GM12878 (cell line): Measurements from ENCODE around the gene RHOB. TPM values are rescaled to one million over a fixed set of nuclear protein-coding genes. Genes with fewer than 3 reads are reported as not detected.

Experiments used
- ATAC-seq: fragments of 200-7000 bp; cut with Tn5 transposase; 3 replicates; pipeline ENCODE4 v1.9.1; 2020; ENCODE audit warnings: mild to moderate bottlenecking, moderate library complexity
- BruUV-seq: library from RNA; stranded (reverse); fragments of 400-500 nt; replicated peaks from 2 replicates; lab custom pipeline; 2021; lab: Mats Ljungman, UMichigan
- CTCF ChIA-PET: fragments of 300-600 bp; sonication (Branson Sonifier 250); formaldehyde crosslinking; extraction: SDS; loops from one replicate; lab custom pipeline; 2021; ENCODE audit warnings: inconsistent platforms; lab: Yijun Ruan, JAX
- POLR2A ChIA-PET: fragments of 350-600 bp; formaldehyde crosslinking; extraction: SDS; loops from one replicate; lab custom pipeline; 2021; ENCODE audit warnings: inconsistent platforms; lab: Charles Lee
- RAD21 ChIA-PET: fragments of 300-600 bp; sonication (Branson Sonifier 250); formaldehyde crosslinking; loops from one replicate; lab custom pipeline; 2023; ENCODE audit warnings: antibody characterized with exemption; ENCODE audit not compliant: unreplicated experiment; lab: Charles Lee
- SMC1A ChIA-PET: fragments of 300-600 bp; sonication (Branson Sonifier 250); formaldehyde crosslinking; loops from one replicate; lab custom pipeline; 2023; ENCODE audit not compliant: unreplicated experiment, uncharacterized antibody; lab: Charles Lee
- DNase-seq: peaks from one replicate; pipeline ENCODE4 v3.0.0-alpha.2; 2011; ENCODE audit warnings: low read depth, low spot score
- FAIRE-seq: peaks from 3 replicates; lab custom pipeline; 2011; peaks lifted over from hg19 to GRCh38; lab: Jason Lieb, UNC
- H2AFZ ChIP-seq: 2 replicates; pipeline ENCODE4 v1.6.0; 2011; ENCODE audit warnings: low read depth, low read length, control low read depth; ENCODE audit not compliant: control insufficient read depth
- H3K27ac ChIP-seq: 2 replicates; pipeline ENCODE4 v1.5.1; 2011; ENCODE audit warnings: control low read depth; ENCODE audit not compliant: control insufficient read depth, insufficient read depth
- H3K27me3 ChIP-seq, 2 experiments: replicated peaks in 1 of 2; 2 replicates each; pipeline versions ENCODE4 v1.6.0 to v1.6.1; 2011; ENCODE audit warnings: low read length in 1 of 2; ENCODE audit not compliant: control insufficient read depth in 2 of 2, insufficient read depth in 2 of 2
- H3K36me3 ChIP-seq, 2 experiments: 2 replicates each; pipeline ENCODE4 v1.5.1; 2011; ENCODE audit warnings: low read length in 1 of 2; ENCODE audit not compliant: control insufficient read depth in 2 of 2, insufficient read depth in 2 of 2
- H3K4me1 ChIP-seq: 2 replicates; pipeline ENCODE4 v1.6.1; 2011; ENCODE audit warnings: mild to moderate bottlenecking, low read length, moderate library complexity, mixed read lengths; ENCODE audit not compliant: control insufficient read depth, insufficient read depth
- H3K4me2 ChIP-seq: 2 replicates; pipeline ENCODE4 v1.6.0; 2011; ENCODE audit warnings: control low read depth; ENCODE audit not compliant: control insufficient read depth, insufficient read depth
- H3K4me3 ChIP-seq: fragments of 200-600 bp; sonication (generic); 2 replicates; pipeline ENCODE4 v1.5.1; 2016
- H3K79me2 ChIP-seq: 2 replicates; pipeline ENCODE4 v1.6.0; 2011; ENCODE audit warnings: low read length; ENCODE audit not compliant: control insufficient read depth, insufficient read depth
- H3K9ac ChIP-seq: 2 replicates; pipeline ENCODE4 v1.8.0; 2011; ENCODE audit warnings: low read length, control low read depth, mixed read lengths; ENCODE audit not compliant: control insufficient read depth, insufficient read depth
- H3K9me3 ChIP-seq: replicated peaks from 3 replicates; pipeline ENCODE4 v1.5.1; 2011; ENCODE audit warnings: mild to moderate bottlenecking, low read length; ENCODE audit not compliant: control insufficient read depth, insufficient read depth
- H4K20me1 ChIP-seq: 2 replicates; pipeline ENCODE4 v1.6.0; 2011; ENCODE audit not compliant: control insufficient read depth, insufficient read depth
- CHD2 ChIP-seq: IDR thresholded peaks from 2 replicates; pipeline ENCODE4 v1.6.1; 2011; ENCODE audit warnings: low read depth, low read length, improper control_type of control experiment, borderline replicate concordance
- EED ChIP-seq: sonication (generic); IDR thresholded peaks from 2 replicates; pipeline ENCODE4 v1.6.1; 2016; ENCODE audit warnings: antibody characterized with exemption, low read depth
- FOXK2 ChIP-seq: fragments of 450-650 bp; IDR thresholded peaks from 2 replicates; pipeline ENCODE4 v1.6.1; 2017; ENCODE audit warnings: mild to moderate bottlenecking, moderate library complexity
- RCOR1 ChIP-seq: conservative IDR thresholded peaks from 2 replicates; pipeline ENCODE4 v1.6.1; 2012; ENCODE audit warnings: low read depth, low read length, improper control_type of control experiment
- SP1 ChIP-seq: IDR thresholded peaks from one replicate; pipeline ENCODE4 v1.6.1; 2011; ENCODE audit warnings: low read depth, low read length
- ZNF217 ChIP-seq: fragments of 450-650 bp; IDR thresholded peaks from 2 replicates; pipeline ENCODE4 v1.6.1; 2017; ENCODE audit warnings: antibody characterized with exemption, mild to moderate bottlenecking
- ZNF24 ChIP-seq: fragments of 450-650 bp; IDR thresholded peaks from 2 replicates; pipeline ENCODE4 v1.6.1; 2017; ENCODE audit warnings: antibody characterized with exemption, mild to moderate bottlenecking
- ZNF274 ChIP-seq: IDR thresholded peaks from one replicate; pipeline ENCODE4 v1.8.0; 2011; ENCODE audit not compliant: insufficient read length, insufficient read depth
- WGBS: methylation state at CpG from one replicate; pipeline ENCODE4 v1.1.6; 2016; ENCODE audit warnings: low lambda C conversion rate; ENCODE audit not compliant: insufficient replicate concordance, insufficient coverage; ENCODE audit errors: missing lambda C conversion rate; 5-methylcytosine and 5-hydroxymethylcytosine counted together
- in situ Hi-C: fragments of 300-500 bp; cut with MboI; formaldehyde crosslinking; loops from 9 replicates; pipeline ENCODE4 v1.14.3; 2018; ENCODE audit warnings: mixed read lengths
- intact Hi-C: fragments of 100-400 bp; cut with micrococcal nuclease; formaldehyde crosslinking; loops from one replicate; pipeline ENCODE4 v1.14.2; 2022; ENCODE audit not compliant: unreplicated experiment
- polyA plus RNA-seq, 11 experiments: library from polyadenylated mRNA; depleted of rRNA in 4 of 11; unstranded in 6 of 11; stranded (reverse) in 5 of 11; fragments of >200 nt; fragmentation: Nextera tagmentation in 4 of 11; fragmentation: Illumina TruSeq in 1 of 11; extraction: Ambion mirVana in 4 of 11; extraction: Trizol in 1 of 11; gene quantifications; 1 replicate in 1 of 11; 2 replicates in 10 of 11; pipeline versions ENCODE4 v1.2.1 to v1.2.3, GENCODE V29; 2011 to 2016; ENCODE audit warnings: inconsistent platforms in 2 of 11, missing spikeins in 2 of 11, low read depth in 1 of 11
- total RNA-seq, 4 experiments: library from RNA; depleted of rRNA in 3 of 4; stranded (reverse); fragments of >200 nt in 3 of 4; fragmentation: Illumina TruSeq in 1 of 4; extraction: Trizol in 1 of 4; gene quantifications; 2 replicates each; pipeline versions ENCODE4 v1.2.1 to v1.2.3, GENCODE V29; 2013 to 2021
- TF ChIP-seq, protein P1 (sequence below): fragments of 450-650 bp; IDR thresholded peaks from 2 replicates; pipeline ENCODE4 v1.6.1; 2017; ENCODE audit warnings: low read depth, mild to moderate bottlenecking, moderate library complexity
- TF ChIP-seq, protein P2 (sequence below): fragments of 450-650 bp; conservative IDR thresholded peaks from 2 replicates; pipeline ENCODE4 v1.6.1; 2017; ENCODE audit warnings: mild to moderate bottlenecking, moderate library complexity

Gene RHOB
- total and polyA plus RNA-seq, 10 of the 15 experiments (the other 5 are each of a cell fraction or from before 2014, with no cell fraction given) = 0.03 to 4.5 (median 1.2) TPM

- H3K27ac ChIP-seq = no peak overlapping the region
- H3K9me3 ChIP-seq = no peaks in the 10 kb centered on the region
- no peak overlapping the region for H2AFZ ChIP-seq
- no peak overlapping the region for H3K4me2 ChIP-seq
- intact Hi-C loops = no loop called here
- TF ChIP-seq RCOR1 (no peak), FOXK2 (no peak), ZNF274 (no peak), ZNF217 (no peak), ZNF24 (no peak), SP1 (no peak), EED (no peak), CHD2 (no peak)
- TF ChIP-seq, protein P1, sequence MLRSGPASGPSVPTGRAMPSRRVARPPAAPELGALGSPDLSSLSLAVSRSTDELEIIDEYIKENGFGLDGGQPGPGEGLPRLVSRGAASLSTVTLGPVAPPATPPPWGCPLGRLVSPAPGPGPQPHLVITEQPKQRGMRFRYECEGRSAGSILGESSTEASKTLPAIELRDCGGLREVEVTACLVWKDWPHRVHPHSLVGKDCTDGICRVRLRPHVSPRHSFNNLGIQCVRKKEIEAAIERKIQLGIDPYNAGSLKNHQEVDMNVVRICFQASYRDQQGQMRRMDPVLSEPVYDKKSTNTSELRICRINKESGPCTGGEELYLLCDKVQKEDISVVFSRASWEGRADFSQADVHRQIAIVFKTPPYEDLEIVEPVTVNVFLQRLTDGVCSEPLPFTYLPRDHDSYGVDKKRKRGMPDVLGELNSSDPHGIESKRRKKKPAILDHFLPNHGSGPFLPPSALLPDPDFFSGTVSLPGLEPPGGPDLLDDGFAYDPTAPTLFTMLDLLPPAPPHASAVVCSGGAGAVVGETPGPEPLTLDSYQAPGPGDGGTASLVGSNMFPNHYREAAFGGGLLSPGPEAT = no peak
- TF ChIP-seq, protein P2, sequence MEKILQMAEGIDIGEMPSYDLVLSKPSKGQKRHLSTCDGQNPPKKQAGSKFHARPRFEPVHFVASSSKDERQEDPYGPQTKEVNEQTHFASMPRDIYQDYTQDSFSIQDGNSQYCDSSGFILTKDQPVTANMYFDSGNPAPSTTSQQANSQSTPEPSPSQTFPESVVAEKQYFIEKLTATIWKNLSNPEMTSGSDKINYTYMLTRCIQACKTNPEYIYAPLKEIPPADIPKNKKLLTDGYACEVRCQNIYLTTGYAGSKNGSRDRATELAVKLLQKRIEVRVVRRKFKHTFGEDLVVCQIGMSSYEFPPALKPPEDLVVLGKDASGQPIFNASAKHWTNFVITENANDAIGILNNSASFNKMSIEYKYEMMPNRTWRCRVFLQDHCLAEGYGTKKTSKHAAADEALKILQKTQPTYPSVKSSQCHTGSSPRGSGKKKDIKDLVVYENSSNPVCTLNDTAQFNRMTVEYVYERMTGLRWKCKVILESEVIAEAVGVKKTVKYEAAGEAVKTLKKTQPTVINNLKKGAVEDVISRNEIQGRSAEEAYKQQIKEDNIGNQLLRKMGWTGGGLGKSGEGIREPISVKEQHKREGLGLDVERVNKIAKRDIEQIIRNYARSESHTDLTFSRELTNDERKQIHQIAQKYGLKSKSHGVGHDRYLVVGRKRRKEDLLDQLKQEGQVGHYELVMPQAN = no peak
- no peak overlapping the region for H3K9ac ChIP-seq
- SMC1A ChIA-PET = interaction anchor here (1.0 kb wide), 1 partner anchor 15 kb away, joined by 4 read pairs; no protein-coding TSS in a partner anchor
- CTCF ChIA-PET = interaction anchor here (1.0 to 4.4 kb wide), 3 partner anchors 8 to 15 kb away, joined by 3 to 12 read pairs (median 7); partner anchors contain the start of gene RHOB
- no peak overlapping the region for H3K4me3 ChIP-seq
- POLR2A ChIA-PET = no interaction called here
- RAD21 ChIA-PET = interaction anchor here (1.5 kb wide), 1 partner anchor 7 kb away, joined by 3 read pairs; the partner anchor contains the start of gene RHOB
- no peak for ATAC-seq
- no peaks in the 10 kb centered on the region for H3K4me1 ChIP-seq
- H3K79me2 ChIP-seq = no peaks in the 10 kb centered on the region
- peaks cover 0 to 1% of the 10 kb centered on the region in 2 experiments; a peak in 2 of 4 replicates for H3K27me3 ChIP-seq
- BruUV-seq = no TSS peak
- H3K36me3 ChIP-seq = no peaks in the 10 kb centered on the region
- in situ Hi-C loops = no loop called here
- H4K20me1 ChIP-seq = no peaks in the 10 kb centered on the region
- no peak for DNase-seq
- peak; percentile 35 for FAIRE-seq
- 0% methylated on average over 7 of the region's 7 CpGs for WGBS
Observed at GRCh38 chr2:20454036-20454981, 7.4 kb downstream of the RHOB start.
